Fibroblast of lung (primary cell): ENCODE results near the gene PTRH2.

Source experiments
- CTCF ChIP-seq, 2 donors: IDR thresholded peaks in 1 of 2; conservative IDR thresholded peaks in 1 of 2; 1 replicate in 1 of 2; 2 replicates in 1 of 2; pipeline ENCODE4 v1.5.1; 2011 to 2012; ENCODE audit warnings: low read length in 2 of 2, control low read depth in 1 of 2, inconsistent platforms in 1 of 2, low read depth in 1 of 2, mild to moderate bottlenecking in 1 of 2
- EZH2 ChIP-seq: IDR thresholded peaks from 2 replicates; pipeline ENCODE4 v1.5.1; 2012; ENCODE audit warnings: low read length, control low read depth, mild to moderate bottlenecking; ENCODE audit errors: missing control alignments

GRCh38 chr17:59719526-59719925 lies 12.3 kb upstream of the PTRH2 start:
- no peak for TF ChIP-seq CTCF (conservative IDR thresholded peaks at IDR 0.05 in 1 of 2, IDR thresholded peaks at IDR 0.05 in 1 of 2; ENCODE audit: low read depth in 1 of 2, low read length in 2 of 2)
- TF ChIP-seq EZH2: no peak
